NOMO-1 (cell line): ENCODE data around the gene ERICH6.
"Not testable (repeated sequence)": the region's sequence is repeated elsewhere in the genome, so short reads cannot be mapped to it uniquely, and the experiment has no call there.

Experiments used
- DNase-seq, 2 experiments: peaks; one replicate each; lab custom pipeline; 2025; ENCODE audit not compliant: unreplicated experiment in 2 of 2; lab: John Stamatoyannopoulos, UW

The ERICH6 gene

GRCh38 chr3:150622955-150623354, 80.8 kb downstream of the ERICH6 start:
- DNase-seq = not testable (repeated sequence)

GRCh38 chr3:150620002-150620689, 83.6 kb downstream of the ERICH6 start:
- no peak for DNase-seq

GRCh38 chr3:150613709-150614480, 89.8 kb downstream of the ERICH6 start:
- no peak for DNase-seq

GRCh38 chr3:150613034-150613433, 90.7 kb downstream of the ERICH6 start:
- DNase-seq = no peak

GRCh38 chr3:150612494-150612893, 91.2 kb downstream of the ERICH6 start:
- DNase-seq = no peak

GRCh38 chr3:150611666-150612065, 92.1 kb downstream of the ERICH6 start:
- no peak for DNase-seq

GRCh38 chr3:150610785-150611184, 92.9 kb downstream of the ERICH6 start:
- DNase-seq = no peak

- DNase-seq = no peak
Observed at GRCh38 chr3:150609988-150610387, 93.7 kb downstream of the ERICH6 start.
